ENCODE results near the gene RAB5IF.
"Not testable (repeated sequence)": the region's sequence is repeated elsewhere in the genome, so short reads cannot be mapped to it uniquely, and the experiment has no call there.

The RAB5IF gene

GRCh38 chr20:36631646-36632045 is 26.1 kb downstream of the RAB5IF start:
- no peak for DNase-seq

GRCh38 chr20:36632147-36632486 is 26.5 kb downstream of the RAB5IF start:
- no peak for DNase-seq

GRCh38 chr20:36632487-36633284 is 27.1 kb downstream of the RAB5IF start:
- DNase-seq, result no peak

GRCh38 chr20:36633285-36633772 is 27.8 kb downstream of the RAB5IF start:
- no peak for DNase-seq

- DNase-seq, result no peak
These were observed 28.8 kb downstream of the RAB5IF start for GRCh38 chr20:36634342-36634741.

GRCh38 chr20:36638876-36639400 is 33.4 kb downstream of the RAB5IF start:
- DNase-seq, result not testable (repeated sequence)

GRCh38 chr20:36641506-36641843 is 35.9 kb downstream of the RAB5IF start:
- no peak for DNase-seq

GRCh38 chr20:36642136-36642535 is 36.6 kb downstream of the RAB5IF start:
- DNase-seq, result no peak

GRCh38 chr20:36644032-36644705 is 38.6 kb downstream of the RAB5IF start:
- no peak for DNase-seq

GRCh38 chr20:36644706-36645095 is 39.1 kb downstream of the RAB5IF start:
- DNase-seq, result no peak

GRCh38 chr20:36645353-36645752 is 39.8 kb downstream of the RAB5IF start:
- DNase-seq, result no peak

GRCh38 chr20:36645998-36646397 is 40.4 kb downstream of the RAB5IF start, which contains the start of gene SLA2:
SLA2 (minus strand) TSS chr20:36646196; CDS start chr20:36641335, 4,861 bp downstream.
- no peak for DNase-seq

GRCh38 chr20:36646678-36647077 is 41.1 kb downstream of the RAB5IF start:
- no peak for DNase-seq

GRCh38 chr20:36647196-36648121 is 41.9 kb downstream of the RAB5IF start:
- DNase-seq, result no peak

GRCh38 chr20:36653456-36653855 is 47.9 kb downstream of the RAB5IF start:
- DNase-seq, result no peak

- no peak for DNase-seq
These were observed 48.9 kb downstream of the RAB5IF start for GRCh38 chr20:36654506-36654905.

- DNase-seq, result no peak
These were observed 49.4 kb downstream of the RAB5IF start for GRCh38 chr20:36655004-36655403.

GRCh38 chr20:36656733-36657132 is 51.2 kb downstream of the RAB5IF start:
- no peak for DNase-seq

- no peak for DNase-seq
These were observed 52.7 kb downstream of the RAB5IF start for GRCh38 chr20:36658300-36658699.

Data from midbrain (tissue), 1 donor.